Measurements from ENCODE around the gene OTOGL.
"Not testable (repeated sequence)": the region's sequence is repeated elsewhere in the genome, so short reads cannot be mapped to it uniquely, and the experiment has no call there.

OTOGL gene

DNA sequence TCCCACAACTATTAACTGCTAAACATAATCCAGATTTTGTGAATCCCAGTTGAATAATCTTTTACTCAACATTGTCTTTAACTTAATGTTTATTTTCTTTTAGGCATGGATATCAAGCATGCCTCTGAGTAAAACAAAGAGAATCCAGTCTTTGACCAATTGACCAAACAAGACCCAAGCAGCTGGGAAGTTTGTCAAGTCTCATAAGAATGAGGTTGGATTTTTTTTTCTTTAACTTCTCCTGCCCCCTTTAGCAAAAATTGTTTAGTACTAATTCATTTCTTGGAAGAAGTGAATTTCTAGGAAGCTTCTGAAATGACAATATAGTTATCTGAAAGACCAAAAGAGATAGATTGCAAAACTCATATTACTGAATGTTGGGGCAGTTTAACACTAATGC is 89.9 kb downstream of the OTOGL start:
- DNase-seq = no peak

DNA sequence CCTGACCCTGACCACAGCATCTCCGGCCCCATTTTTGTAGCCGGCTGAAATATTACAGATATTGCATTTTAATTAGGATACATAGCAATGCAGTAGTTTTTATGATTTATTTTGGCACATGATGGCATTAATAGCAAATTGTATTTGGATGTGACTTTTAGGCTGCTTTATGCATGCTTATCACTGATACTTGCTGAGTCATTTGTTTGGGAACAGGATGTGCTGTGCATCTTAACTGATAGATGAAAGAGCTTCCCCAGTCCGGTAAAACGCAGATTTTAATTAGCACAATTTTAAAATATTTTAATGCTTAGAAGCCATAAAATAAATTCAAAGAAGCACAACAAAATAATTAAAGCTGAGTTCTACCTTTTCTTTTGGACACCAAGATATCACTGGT is 90.7 kb downstream of the OTOGL start:
- no peak for DNase-seq

GRCh38 chr12:80192087-80192486 is 92.8 kb downstream of the OTOGL start:
- DNase-seq = no peak

GRCh38 chr12:80193865-80194264 is 94.5 kb downstream of the OTOGL start:
- no peak for DNase-seq

GRCh38 chr12:80195074-80195726 is 95.9 kb downstream of the OTOGL start:
- DNase-seq = peak; percentile 7

GRCh38 chr12:80195737-80196136 is 96.4 kb downstream of the OTOGL start:
- DNase-seq = no peak

DNA sequence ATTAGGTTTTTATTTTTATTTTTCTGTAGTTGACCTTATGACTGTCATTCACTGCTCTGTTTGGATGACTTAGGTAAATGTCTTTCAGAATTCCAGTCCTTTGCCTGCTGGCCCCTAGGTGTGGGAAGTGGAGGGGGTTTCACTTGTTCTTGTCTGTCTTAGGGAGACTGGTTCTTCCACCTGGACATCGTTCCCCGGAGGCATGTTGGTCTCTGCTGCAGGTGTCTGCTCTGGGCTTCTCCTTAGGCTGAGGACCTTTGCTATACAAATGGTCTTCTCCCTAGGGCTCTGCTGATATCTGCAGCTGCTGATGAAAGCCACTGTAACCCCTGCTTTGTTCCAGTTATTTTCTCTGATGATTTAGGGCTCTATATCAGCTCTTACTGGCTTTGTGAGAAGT is 97.1 kb downstream of the OTOGL start:
- DNase-seq = no peak

DNA sequence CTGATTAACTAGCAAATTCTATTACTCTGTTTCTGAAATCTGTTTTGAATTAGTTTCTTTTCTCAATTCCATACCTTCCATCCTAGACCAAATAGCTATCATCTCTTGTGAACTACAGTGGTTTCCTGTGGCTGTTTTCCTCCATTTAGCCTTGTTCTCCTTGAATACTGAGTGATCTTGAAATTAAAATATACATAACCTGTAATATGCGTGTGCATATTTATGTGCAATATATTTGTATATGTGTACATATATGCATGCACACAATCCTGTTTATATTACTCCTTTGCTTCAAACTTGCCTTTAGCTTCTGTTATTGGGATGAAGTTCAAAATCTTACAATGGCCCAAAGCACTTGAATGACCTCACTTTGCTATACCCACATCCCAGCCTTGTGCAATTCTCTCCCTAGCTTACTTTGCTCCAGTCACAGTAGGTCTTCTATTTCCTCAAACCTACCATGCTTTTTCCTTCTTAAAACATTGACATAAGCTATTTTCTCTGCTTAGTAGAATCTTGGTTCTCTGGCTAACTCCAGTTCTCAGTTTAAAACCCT is 99.5 kb downstream of the OTOGL start:
- no peak for DNase-seq

- no peak for DNase-seq
Measured at GRCh38 chr12:80199931-80200330, 100.6 kb downstream of the OTOGL start.

GRCh38 chr12:80200414-80200813 is 101.1 kb downstream of the OTOGL start:
- no peak for DNase-seq

- DNase-seq = no peak
Measured at GRCh38 chr12:80201908-80202307, 102.6 kb downstream of the OTOGL start.

GRCh38 chr12:80205960-80206359 is 106.6 kb downstream of the OTOGL start:
- no peak for DNase-seq

DNA sequence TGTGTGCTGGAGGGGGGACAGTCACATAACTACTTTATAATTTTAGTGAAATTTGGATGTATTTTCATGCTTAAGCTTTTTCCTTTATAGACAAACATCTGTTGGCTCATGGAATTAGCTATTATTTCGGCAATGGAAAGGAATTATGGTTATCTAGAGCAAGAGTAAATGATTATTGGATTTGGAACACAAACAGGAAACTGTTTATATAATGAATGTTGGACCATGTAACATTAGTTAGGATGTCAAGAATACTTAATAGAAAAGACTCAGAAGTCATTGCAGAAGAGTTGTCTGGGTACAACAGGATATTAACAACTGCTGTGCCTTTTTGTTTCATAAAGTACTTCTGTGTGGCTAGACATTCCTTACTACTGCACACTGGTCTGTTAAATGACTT is 108.7 kb downstream of the OTOGL start:
- no peak for DNase-seq

GRCh38 chr12:80211671-80212070 is 112.3 kb downstream of the OTOGL start:
- DNase-seq = no peak

GRCh38 chr12:80212938-80213645 is 113.8 kb downstream of the OTOGL start:
- no peak for DNase-seq

- no peak for DNase-seq
Measured at GRCh38 chr12:80213871-80214270, 114.5 kb downstream of the OTOGL start.

DNA sequence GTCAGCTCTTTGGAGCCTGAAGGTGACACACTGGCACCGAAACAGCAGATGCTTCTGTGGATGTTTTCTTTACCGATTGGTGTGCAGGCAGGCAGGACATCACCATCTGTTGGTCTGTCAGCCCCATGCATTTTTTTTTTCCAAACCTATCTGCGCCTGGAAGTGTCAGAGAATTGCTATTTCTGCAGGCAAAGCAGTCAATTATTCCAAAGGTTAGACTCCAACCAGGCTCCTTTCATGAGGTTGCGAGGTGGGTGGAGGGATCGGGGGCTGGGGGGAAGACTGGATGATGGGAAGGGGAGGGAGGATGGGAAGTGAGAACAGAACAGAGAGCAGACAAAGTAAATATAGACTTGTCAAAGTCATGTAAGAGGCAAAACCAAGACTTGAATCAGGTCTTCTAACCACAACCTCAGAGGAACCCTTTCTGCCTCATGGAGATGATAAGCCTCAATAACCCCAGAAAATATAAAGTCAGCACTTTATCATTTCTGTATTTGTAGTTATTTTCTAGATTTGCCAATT is 117.7 kb downstream of the OTOGL start:
- DNase-seq = no peak

DNA sequence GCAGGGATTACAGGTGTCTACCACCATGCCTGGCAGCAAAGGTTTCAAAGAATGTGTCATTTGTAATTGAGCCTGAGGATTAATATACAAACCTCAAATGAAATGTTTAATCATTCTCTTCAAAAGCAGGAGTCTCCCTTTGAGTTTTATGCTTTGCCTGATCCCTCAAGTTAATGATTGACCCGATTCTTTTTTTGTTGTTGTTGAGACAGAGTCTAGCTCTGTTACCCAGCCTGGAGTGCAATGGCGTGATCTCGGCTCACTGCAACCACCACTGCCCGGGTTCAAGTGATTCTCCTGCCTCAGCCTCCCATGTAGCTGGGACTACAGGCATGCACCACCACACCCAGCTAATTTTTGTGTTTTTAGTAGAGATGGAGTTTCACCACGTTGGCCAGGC is 119.6 kb downstream of the OTOGL start:
- not testable (repeated sequence) for DNase-seq

DNA sequence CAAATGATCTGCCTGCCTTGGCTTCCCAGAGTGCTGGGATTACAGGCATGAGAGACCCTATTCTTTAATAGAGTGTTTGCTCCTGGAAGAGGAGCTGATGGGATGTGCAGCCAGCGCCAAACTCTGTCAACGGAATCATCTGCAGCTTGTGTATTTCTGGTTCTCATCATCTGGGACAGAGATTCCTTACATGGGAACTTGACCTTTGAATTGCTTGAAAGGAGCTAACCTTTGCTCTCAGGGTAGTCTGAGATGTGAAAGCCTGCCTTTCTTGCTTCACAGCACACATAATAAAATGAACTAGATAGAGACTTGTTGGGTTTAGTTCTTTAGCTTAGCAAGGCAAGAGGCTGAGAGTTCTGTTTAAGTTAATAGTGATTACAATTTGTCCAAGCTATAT is 120.0 kb downstream of the OTOGL start:
- DNase-seq = no peak

DNA sequence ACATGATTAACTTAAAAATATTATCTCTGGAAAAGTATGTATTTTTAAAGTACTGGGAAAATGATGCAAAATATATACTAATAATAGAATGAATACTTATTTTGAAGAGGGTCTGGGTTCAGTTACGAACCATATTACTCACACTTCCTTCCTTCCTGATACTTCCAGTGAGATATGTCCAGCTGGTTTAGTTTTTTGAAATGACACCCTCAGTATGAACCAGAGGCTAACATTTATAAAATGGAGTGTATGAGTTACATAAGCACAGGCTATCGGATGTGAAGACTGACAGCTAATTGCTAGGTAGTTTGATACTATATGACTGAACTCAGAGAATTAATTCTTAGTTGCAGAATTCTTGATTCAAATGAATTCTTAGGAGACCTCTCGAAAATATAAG is 122.9 kb downstream of the OTOGL start:
- DNase-seq = no peak

GRCh38 chr12:80226576-80226975 is 127.2 kb downstream of the OTOGL start:
- DNase-seq = no peak

GRCh38 chr12:80227904-80228303 is 128.6 kb downstream of the OTOGL start:
- not testable (repeated sequence) for DNase-seq

DNA sequence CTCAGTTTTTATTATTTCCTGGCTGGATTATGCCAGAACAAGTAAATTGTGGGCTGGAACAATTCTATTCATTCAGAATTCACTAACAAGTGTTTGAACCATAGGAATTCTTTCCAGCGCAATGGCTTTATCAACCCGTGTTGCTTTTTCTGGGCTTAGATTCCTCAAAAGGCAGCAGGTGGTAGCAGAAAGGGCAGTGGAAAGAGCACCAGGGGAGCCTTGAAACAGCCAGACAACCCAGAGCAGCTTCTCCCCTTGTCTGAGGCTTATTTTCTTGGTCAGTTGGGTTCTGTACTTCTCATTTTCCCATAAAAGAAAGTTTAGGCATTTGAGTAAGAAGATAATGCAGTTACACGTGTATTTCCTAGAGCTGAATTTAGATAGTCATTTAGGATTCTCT is 130.7 kb downstream of the OTOGL start:
- no peak for DNase-seq

GRCh38 chr12:80232837-80233236 is 133.5 kb downstream of the OTOGL start:
- DNase-seq = no peak

All from stimulated activated CD4-positive, alpha-beta T cell treated with anti-CD3 and anti-CD28 coated beads, Interleukin-15, amount 100 ng/mL, for 24 hours (primary cell).